ENCODE results near the gene PTCH1. TPM values are rescaled to one million over a fixed set of nuclear protein-coding genes. Genes with fewer than 3 reads are reported as not detected.
A peak's percentile ranks its signal among the peaks of the same experiment; 100 is the strongest.

PTCH1 gene
- total RNA-seq, 2 experiments from 2014 or later: 3.4 to 4.0 TPM

DNA sequence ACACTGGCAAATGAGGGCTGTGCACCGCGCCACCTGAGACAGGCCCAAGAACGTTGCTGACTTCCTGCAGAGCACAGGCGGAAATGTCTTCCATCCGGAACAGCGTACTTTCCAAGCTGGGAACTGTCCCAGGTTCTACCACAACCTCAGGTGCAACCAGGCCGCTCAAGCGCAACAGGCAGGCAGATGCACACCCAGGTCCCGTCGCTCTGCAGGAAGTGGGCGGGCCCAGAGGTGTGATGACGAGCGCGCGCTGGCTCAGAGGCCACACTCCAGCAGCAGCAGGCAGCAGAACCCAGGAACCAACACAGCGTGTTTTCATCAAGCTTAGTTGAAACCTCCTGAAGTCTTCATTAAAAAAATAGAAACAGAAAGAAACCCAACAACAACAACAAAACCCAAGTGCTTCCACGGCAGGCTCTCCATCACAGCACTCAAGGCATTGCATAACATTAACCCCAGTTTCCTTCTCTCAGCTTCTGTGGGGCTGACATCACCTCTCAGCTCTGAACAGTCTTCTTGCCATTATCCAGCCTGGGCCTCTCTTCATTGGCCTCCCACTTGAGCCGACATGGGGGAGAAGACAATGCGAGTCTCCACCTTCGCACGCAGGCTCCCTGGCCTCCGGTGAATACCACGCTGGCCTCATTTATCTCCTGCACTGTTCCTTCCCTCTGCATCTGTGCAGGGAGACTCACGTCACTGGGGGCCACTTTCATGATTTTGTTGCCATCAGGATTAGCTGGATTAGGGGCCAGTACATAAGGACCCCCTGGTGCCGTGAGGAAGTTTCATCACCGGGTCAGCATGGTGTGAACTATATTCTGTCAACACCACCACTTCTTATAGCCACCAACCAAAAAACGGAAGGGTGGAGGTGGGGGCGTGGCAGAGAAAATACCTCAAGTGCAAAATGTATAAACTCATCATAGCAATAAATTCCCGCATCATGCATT, 22.1 kb downstream of the PTCH1 start:
- CTCF ChIA-PET: interaction anchor here (1.1 kb wide), 1 partner anchor 20 kb away, joined by 3 read pairs; no protein-coding TSS in a partner anchor
- Mint-ChIP-seq H3K4me3 (peak overlapping the region; percentile 75), H3K27me3 (ENCODE audit: low read depth) (no peaks in the 10 kb centered on the region), H3K27ac (peak overlapping the region; percentile 90), H3K9me3 (no peaks in the 10 kb centered on the region), H3K4me1 (ENCODE audit: low read depth) (peaks cover 49% of the 10 kb centered on the region), H3K36me3 (ENCODE audit: low read depth) (no peaks in the 10 kb centered on the region)
- DNase-seq: peak; percentile 92
- intact Hi-C loops (cut with micrococcal nuclease): loop anchor here (1.0 to 5.0 kb wide), 3 partner anchors 13 to 228 kb away; no protein-coding TSS in a partner anchor

DNA sequence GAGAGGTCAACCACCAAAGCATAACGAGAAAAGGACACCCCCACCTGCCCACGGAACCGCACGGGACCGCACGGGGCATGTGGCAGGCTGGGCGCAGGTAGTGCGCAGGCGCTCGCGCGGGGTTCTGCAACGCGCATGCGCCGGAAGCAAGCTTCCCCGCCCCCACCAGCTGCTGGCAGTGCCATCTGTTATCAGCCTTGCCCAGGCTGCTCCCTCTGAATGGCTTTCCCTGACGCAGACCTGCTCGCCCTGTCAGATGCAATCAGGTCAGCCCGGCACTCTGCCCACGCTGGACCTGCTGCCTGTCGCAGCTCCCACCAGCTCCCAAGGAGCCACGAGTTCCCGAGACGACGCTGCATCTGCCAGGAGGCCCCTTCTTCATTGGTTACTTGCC, 22.8 kb downstream of the PTCH1 start:
- peak overlapping the region; percentile 90 for H3K27ac Mint-ChIP-seq
- H3K27me3 Mint-ChIP-seq (ENCODE audit: low read depth): no peaks in the 10 kb centered on the region
- peak overlapping the region; percentile 75 for H3K4me3 Mint-ChIP-seq
- H3K4me1 Mint-ChIP-seq (ENCODE audit: low read depth): peaks cover 47% of the 10 kb centered on the region
- intact Hi-C loops (cut with micrococcal nuclease): loop anchor here (1.0 to 5.0 kb wide), 3 partner anchors 13 to 228 kb away; no protein-coding TSS in a partner anchor
- no peak for DNase-seq
- H3K36me3 Mint-ChIP-seq (ENCODE audit: low read depth): no peaks in the 10 kb centered on the region
- H3K9me3 Mint-ChIP-seq: no peaks in the 10 kb centered on the region
- CTCF ChIA-PET: no interaction called here

DNA sequence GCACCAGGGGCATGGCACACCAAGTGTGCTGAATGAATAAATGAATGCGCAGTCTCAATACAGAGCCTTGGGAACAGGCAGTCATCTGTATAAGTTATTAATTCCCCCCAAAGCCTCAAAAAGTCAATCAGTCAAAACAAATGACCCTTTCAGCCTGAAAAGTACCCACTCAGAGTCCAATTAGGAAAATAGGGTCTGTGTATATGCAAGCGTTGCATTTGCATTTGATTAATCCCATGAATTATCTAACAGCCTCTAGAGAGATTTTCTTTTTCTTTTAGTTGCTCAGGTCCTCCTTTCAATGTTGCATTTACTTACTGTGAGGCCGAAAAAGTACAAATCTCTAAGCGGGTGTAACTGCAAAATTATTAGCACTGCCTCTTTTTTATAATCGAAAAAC, 23.4 kb downstream of the PTCH1 start:
- no peak for DNase-seq
- Mint-ChIP-seq H3K4me1 (ENCODE audit: low read depth) (peaks cover 47% of the 10 kb centered on the region), H3K27me3 (ENCODE audit: low read depth) (no peaks in the 10 kb centered on the region), H3K9me3 (no peaks in the 10 kb centered on the region), H3K27ac (no peak overlapping the region), H3K4me3 (no peak overlapping the region), H3K36me3 (ENCODE audit: low read depth) (no peaks in the 10 kb centered on the region)
- intact Hi-C loops (cut with micrococcal nuclease): loop anchor here (5.0 kb wide), 1 partner anchor 229 kb away; no protein-coding TSS in a partner anchor
- CTCF ChIA-PET: no interaction called here

DNA sequence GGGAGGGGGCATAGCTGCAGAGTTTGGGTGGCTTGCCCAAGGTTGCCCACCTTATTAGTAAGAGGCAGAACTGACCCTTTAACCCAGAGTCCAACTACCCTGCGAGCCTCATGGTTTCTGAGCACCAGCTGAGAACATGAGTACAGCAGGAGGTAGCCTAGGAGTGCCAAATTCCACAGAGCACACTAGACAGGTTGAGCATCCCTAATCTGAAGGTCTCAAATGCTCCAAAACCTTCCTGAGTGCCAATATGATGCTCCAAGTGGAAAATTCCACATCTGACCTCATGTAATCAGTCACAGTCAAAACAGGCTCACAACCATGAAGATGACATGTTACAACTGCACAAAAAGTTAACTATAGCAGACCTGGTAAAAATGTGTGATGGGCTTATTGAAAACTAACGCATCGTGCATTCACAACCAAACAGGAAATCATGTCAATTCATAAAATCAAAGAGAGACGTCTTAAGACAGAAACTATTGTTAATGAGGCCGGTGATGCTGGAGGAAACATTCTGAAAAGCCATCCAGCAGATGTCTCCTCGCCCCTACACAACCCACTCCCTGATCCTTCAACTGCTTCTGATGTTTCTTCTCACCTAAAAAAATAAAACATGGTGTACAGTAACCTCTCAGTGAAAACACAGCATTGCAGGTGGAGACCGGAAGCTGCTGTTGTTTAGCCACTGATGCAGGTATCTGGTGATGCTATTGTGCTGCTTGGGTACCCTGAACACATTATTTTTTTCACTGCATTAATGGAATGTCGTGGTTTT, 25.0 kb downstream of the PTCH1 start:
- DNase-seq: peak; percentile 36
- H3K27ac Mint-ChIP-seq: no peak overlapping the region
- CTCF ChIA-PET: interaction anchor here (0.8 to 1.3 kb wide), 3 partner anchors 10 to 27 kb away, joined by 3 to 4 read pairs (median 3); no protein-coding TSS in a partner anchor
- H3K27me3 Mint-ChIP-seq (ENCODE audit: low read depth): no peaks in the 10 kb centered on the region
- intact Hi-C loops (cut with micrococcal nuclease): loop anchor here (1.0 to 5.0 kb wide), 2 partner anchors 231 to 727 kb away; no protein-coding TSS in a partner anchor
- no peaks in the 10 kb centered on the region for H3K9me3 Mint-ChIP-seq
- H3K36me3 Mint-ChIP-seq (ENCODE audit: low read depth): no peaks in the 10 kb centered on the region
- peaks cover 38% of the 10 kb centered on the region for H3K4me1 Mint-ChIP-seq (ENCODE audit: low read depth)
- H3K4me3 Mint-ChIP-seq: no peak overlapping the region

DNA sequence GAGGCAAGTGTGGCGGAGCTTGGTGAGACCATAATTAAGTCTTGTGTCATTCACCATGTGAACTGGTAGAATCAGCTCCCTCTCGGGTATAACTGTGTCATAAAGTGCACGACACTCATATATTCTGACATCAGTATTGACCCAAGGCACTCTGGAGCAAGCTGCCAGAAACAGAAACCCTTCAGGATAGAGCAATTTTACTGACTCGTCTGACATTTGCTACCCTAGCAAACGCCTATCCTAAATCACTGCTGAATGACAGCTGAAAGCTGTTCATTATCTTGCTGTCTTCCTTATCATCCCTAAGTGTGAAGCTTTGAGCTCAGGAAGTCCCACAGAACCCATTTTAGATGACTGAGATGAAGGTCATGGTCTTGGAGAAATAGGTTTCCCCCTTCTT, 27.8 kb downstream of the PTCH1 start:
- no peak for DNase-seq
- Mint-ChIP-seq H3K27me3 (ENCODE audit: low read depth) (no peaks in the 10 kb centered on the region), H3K4me1 (ENCODE audit: low read depth) (peaks cover 21% of the 10 kb centered on the region), H3K27ac (no peak overlapping the region), H3K36me3 (ENCODE audit: low read depth) (no peaks in the 10 kb centered on the region), H3K4me3 (no peak overlapping the region), H3K9me3 (no peaks in the 10 kb centered on the region)
- intact Hi-C loops (cut with micrococcal nuclease): no loop called here
- CTCF ChIA-PET: interaction anchor here (0.6 kb wide), 1 partner anchor 310 kb away, joined by 8 read pairs; no protein-coding TSS in a partner anchor

DNA sequence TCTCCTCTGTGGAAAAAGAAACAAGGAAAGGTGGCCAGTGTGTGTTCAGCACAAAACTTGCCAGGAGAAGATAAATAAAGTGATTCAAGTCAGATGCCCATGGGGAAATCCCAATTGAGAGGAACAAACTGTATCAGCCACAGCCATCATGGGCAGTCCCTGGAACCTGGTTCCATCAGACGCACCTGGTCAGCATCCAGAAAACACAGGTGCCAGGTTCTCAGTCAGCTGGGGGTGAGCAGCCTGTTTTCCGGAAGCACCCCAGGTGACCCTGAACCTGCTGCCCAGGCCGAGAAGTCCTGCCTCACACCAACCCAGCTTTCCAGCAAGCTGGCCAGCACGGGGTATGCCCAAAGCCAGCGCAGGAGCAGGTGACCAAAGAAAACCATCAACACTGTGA, 30.5 kb downstream of the PTCH1 start:
- DNase-seq: no peak
- intact Hi-C loops (cut with micrococcal nuclease): no loop called here
- no peak overlapping the region for H3K4me3 Mint-ChIP-seq
- H3K27me3 Mint-ChIP-seq (ENCODE audit: low read depth): no peaks in the 10 kb centered on the region
- CTCF ChIA-PET: no interaction called here
- H3K9me3 Mint-ChIP-seq: no peaks in the 10 kb centered on the region
- H3K27ac Mint-ChIP-seq: no peak overlapping the region
- peaks cover 3% of the 10 kb centered on the region for H3K4me1 Mint-ChIP-seq (ENCODE audit: low read depth)
- no peaks in the 10 kb centered on the region for H3K36me3 Mint-ChIP-seq (ENCODE audit: low read depth)

DNA sequence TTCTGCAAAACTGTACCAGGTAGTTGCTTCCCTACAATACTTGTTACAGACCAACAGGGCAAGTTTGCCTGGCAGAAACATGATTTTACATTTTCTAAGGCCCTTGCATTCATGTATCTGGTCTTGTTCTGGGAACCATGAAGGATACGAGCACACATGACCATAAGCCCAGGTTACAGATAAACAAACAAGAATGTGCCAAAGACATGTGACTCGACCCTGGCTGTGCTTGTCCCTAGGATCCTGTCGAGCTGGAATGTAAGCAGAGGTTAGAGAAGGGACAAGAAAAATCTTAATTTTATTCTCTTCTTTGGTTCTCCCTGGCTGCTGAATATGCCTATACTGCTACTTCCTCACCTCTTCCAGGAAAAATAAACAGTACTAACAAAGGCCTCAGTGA, 32.5 kb downstream of the PTCH1 start:
- Mint-ChIP-seq H3K4me1 (ENCODE audit: low read depth) (peaks cover 2% of the 10 kb centered on the region), H3K36me3 (ENCODE audit: low read depth) (no peaks in the 10 kb centered on the region), H3K9me3 (no peaks in the 10 kb centered on the region), H3K27ac (no peak overlapping the region), H3K4me3 (no peak overlapping the region), H3K27me3 (ENCODE audit: low read depth) (no peaks in the 10 kb centered on the region)
- DNase-seq: no peak
- CTCF ChIA-PET: no interaction called here
- intact Hi-C loops (cut with micrococcal nuclease): no loop called here

DNA sequence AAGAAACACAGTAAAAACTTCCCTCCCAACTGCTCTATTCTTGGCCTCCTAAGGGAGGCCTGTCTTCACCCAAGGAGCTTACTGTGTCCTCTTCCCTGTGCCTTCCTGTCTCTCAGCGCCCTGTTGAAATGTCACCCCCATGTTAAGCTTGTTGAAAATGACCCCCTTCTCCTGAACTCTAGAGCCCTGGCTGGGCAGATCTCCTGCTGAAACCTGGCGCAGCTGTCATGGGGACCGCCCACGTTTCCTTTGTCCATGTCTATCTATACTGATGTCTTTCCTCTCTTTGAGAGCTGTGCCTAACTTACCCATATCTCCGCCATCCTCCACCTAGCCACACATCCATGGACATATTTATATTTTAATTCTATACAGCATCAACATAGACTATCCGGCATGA, 33.3 kb downstream of the PTCH1 start:
- CTCF ChIA-PET: interaction anchor here (0.7 kb wide), 1 partner anchor 92 kb away, joined by 6 read pairs; no protein-coding TSS in a partner anchor
- Mint-ChIP-seq H3K4me3 (no peak overlapping the region), H3K27me3 (ENCODE audit: low read depth) (no peaks in the 10 kb centered on the region), H3K9me3 (no peaks in the 10 kb centered on the region), H3K27ac (no peak overlapping the region), H3K36me3 (ENCODE audit: low read depth) (no peaks in the 10 kb centered on the region), H3K4me1 (ENCODE audit: low read depth) (peaks cover 2% of the 10 kb centered on the region)
- intact Hi-C loops (cut with micrococcal nuclease): no loop called here
- no peak for DNase-seq

DNA sequence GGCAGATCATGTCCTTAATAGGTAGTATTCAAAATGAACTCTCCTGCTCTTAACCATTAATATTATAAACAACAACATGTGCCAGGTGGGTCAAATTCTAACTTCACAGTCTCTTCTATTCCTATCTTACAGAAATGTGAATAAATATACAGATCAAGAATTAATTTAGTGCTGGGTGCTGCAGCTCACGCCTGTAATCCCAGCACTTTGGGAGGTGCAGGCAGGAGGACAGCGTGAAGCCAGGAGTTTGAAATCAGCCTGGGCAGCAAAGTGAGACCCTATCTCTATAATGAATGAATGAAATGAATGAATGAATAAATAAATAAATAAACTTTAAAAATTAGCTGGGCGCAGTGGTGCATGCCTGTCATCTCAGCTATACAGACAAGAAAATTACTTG, 34.1 kb downstream of the PTCH1 start:
- Mint-ChIP-seq H3K27ac (no peak overlapping the region), H3K36me3 (ENCODE audit: low read depth) (no peaks in the 10 kb centered on the region)
- CTCF ChIA-PET: no interaction called here

DNA sequence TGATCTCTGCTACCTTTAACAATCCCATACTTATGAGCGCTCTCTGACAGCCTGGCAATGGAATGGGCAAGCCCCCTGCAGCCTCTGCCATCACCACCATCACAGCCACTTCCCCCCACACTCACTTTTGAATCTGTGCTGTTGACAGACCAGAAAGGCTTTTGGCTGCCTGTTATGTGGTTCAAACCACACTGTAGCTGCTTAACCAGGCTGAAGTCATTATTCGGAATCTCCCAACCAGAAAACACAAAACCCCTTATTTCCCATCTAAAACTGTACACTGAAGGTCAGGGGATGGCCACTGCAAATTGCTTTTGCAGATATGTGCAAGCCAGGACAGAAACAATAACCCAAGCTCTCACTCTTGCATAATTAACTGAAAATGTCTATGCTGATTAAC, 35.8 kb downstream of the PTCH1 start:
- H3K4me1 Mint-ChIP-seq (ENCODE audit: low read depth): peaks cover 2% of the 10 kb centered on the region
- no peak overlapping the region for H3K27ac Mint-ChIP-seq
- no peak for DNase-seq
- no peak overlapping the region for H3K4me3 Mint-ChIP-seq
- no peaks in the 10 kb centered on the region for H3K27me3 Mint-ChIP-seq (ENCODE audit: low read depth)
- no peaks in the 10 kb centered on the region for H3K9me3 Mint-ChIP-seq
- CTCF ChIA-PET: no interaction called here
- peaks cover 5% of the 10 kb centered on the region for H3K36me3 Mint-ChIP-seq (ENCODE audit: low read depth)
- intact Hi-C loops (cut with micrococcal nuclease): no loop called here

More for the DNA sequence above, 34.1 kb downstream of the PTCH1 start:
- Mint-ChIP-seq H3K4me3 (no peak overlapping the region), H3K27me3 (ENCODE audit: low read depth) (no peaks in the 10 kb centered on the region), H3K9me3 (no peaks in the 10 kb centered on the region), H3K4me1 (ENCODE audit: low read depth) (peaks cover 2% of the 10 kb centered on the region)
- DNase-seq: no peak
- intact Hi-C loops (cut with micrococcal nuclease): no loop called here

DNA sequence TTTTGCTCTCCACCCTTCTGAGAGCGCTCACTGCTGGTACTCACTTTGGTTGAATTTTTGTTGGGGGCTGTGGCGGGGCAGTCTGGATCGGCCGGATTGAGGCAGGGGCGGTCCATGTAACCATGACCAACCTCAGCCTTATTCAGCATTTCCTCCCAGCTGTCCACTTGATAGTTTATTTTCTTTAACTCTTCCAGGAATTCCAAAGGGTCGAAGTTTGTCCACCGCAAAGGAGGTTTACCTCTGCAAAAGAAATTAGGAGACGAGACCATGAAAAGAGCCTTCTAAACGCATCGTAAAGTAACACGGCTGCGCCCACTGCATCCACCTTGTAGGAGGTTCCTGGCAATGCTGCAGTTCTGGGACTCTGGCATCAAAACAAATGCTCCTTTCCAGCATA, 36.4 kb downstream of the PTCH1 start:
- Mint-ChIP-seq H3K27me3 (ENCODE audit: low read depth) (no peaks in the 10 kb centered on the region), H3K36me3 (ENCODE audit: low read depth) (peaks cover 9% of the 10 kb centered on the region), H3K4me3 (no peak overlapping the region), H3K27ac (no peak overlapping the region), H3K4me1 (ENCODE audit: low read depth) (peaks cover 2% of the 10 kb centered on the region), H3K9me3 (no peaks in the 10 kb centered on the region)
- DNase-seq: no peak
- intact Hi-C loops (cut with micrococcal nuclease): no loop called here
- CTCF ChIA-PET: no interaction called here

DNA sequence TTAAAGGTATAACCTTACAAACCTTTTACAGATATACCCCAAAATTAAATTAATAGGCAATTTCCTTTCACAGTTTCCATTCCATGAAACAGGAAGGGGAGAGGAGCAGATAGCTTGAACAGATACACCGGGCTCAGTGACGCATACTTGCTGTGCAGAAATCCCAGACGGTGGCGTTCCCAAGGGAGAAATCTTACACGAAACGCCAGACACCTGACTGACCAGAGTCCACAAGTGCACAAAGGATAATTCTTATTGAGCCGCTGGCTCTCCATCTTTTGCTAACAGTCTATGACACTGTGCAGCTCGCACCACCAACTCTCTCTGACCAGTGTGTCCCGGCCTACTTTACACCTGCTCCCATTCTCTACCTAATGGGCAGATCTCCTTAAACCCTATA, 37.4 kb downstream of the PTCH1 start:
- Mint-ChIP-seq H3K4me1 (ENCODE audit: low read depth) (peaks cover 2% of the 10 kb centered on the region), H3K27ac (no peak overlapping the region), H3K36me3 (ENCODE audit: low read depth) (peaks cover 13% of the 10 kb centered on the region), H3K9me3 (no peaks in the 10 kb centered on the region), H3K27me3 (ENCODE audit: low read depth) (no peaks in the 10 kb centered on the region), H3K4me3 (no peak overlapping the region)
- CTCF ChIA-PET: no interaction called here
- no peak for DNase-seq
- intact Hi-C loops (cut with micrococcal nuclease): no loop called here
